HFF-Myc (cell line): Measurements from ENCODE around the gene PHF20.

Experiments used
- DNase-seq: peaks from one replicate; pipeline ENCODE4 v3.0.0-alpha.2; 2011; ENCODE audit warnings: low read depth; ENCODE audit errors: extremely low read depth
- H3K4me3 ChIP-seq: replicated peaks from 2 replicates; pipeline ENCODE4 v1.5.1; 2011; ENCODE audit warnings: low read depth, mild to moderate bottlenecking, control low read depth, low read length
- CTCF ChIP-seq: IDR thresholded peaks from 2 replicates; pipeline ENCODE4 v1.5.1; 2012; ENCODE audit warnings: mild to moderate bottlenecking, low read depth, low read length, control low read depth; ENCODE audit errors: missing control alignments

Gene PHF20

GRCh38 chr20:35830264-35830663 lies 58.4 kb downstream of the PHF20 start:
- no peak for DNase-seq
- no peak for TF ChIP-seq CTCF

GRCh38 chr20:35831029-35831428 lies 59.2 kb downstream of the PHF20 start:
- DNase-seq = no peak
- H3K4me3 ChIP-seq = no peak overlapping the region
- TF ChIP-seq CTCF = no peak

More at GRCh38 chr20:35830264-35830663, 58.4 kb downstream of the PHF20 start:
- H3K4me3 ChIP-seq = no peak overlapping the region

DNA sequence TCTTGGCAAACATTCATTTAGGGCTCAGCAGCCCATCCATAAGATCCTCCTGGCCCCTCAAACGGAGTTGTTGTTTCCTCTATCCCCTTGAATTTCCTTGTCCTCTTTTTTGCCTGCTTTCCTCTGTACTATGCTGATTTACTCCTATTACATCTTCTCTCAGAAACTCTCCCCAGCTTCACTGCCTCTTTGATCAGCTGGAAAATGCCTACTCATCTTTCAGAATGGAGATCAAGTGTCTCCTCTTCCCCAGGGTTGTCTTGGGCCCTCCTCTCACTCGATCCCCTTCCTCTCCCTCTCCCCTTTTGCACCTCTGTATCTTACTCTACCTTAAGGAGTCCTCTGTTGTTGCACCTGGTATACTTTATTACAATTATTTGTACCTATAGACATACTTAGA lies 60.2 kb downstream of the PHF20 start:
- no peak for DNase-seq
- no peak overlapping the region for H3K4me3 ChIP-seq
- no peak for TF ChIP-seq CTCF

- no peak overlapping the region for H3K4me3 ChIP-seq
- TF ChIP-seq CTCF = no peak
- no peak for DNase-seq
Observed at GRCh38 chr20:35833241-35833640, 61.4 kb downstream of the PHF20 start.

DNA sequence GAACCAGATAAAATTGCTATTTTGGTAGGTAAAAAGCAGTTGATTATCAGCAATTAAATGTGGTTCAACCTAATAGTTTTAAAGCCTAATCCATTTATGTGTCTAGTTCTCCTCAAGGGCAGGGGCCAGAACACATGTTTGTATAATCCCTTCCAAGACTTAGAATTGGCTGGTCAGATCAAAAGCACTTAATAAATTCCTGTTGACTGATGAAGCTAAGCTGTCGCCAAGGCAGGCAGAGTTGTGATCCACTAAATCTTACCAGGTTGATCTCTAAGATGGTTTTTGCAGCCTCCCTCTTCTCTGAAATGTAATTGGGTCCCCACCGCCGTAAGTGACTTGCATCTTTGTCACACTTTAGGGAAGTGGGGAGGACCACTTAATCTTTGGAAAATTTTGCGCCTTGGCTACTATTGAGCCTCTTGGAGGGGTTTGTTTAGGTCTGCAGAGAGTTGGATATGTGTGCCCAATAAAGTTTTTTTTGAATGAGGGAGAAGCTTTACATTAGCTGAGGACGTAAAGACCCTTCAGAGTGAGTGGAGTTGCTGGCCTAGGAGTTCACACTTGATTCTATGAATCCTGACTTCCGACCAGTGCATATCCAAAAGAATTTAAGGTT lies 65.9 kb downstream of the PHF20 start:
- H3K4me3 ChIP-seq = no peak overlapping the region
- no peak for DNase-seq
- TF ChIP-seq CTCF = no peak

DNA sequence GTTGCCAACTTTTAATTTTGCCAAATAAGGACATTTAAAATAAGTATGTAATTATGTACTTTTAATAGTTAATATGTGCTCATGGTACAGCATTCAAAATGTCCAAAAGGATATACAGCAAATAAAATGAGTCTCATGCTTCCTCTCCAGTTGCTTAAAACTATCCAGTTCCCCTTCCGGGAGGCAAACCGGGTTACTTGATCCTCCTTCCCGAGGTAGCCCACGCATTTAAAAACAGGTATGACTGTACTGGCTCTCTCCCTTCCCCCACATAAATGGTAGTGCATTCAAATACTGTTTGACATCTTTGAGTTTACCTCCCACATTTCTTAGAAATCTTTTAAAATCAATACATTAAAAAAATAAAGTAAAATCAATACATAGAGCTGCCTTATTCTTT lies 66.4 kb downstream of the PHF20 start:
- no peak overlapping the region for H3K4me3 ChIP-seq
- no peak for DNase-seq
- no peak for TF ChIP-seq CTCF

DNA sequence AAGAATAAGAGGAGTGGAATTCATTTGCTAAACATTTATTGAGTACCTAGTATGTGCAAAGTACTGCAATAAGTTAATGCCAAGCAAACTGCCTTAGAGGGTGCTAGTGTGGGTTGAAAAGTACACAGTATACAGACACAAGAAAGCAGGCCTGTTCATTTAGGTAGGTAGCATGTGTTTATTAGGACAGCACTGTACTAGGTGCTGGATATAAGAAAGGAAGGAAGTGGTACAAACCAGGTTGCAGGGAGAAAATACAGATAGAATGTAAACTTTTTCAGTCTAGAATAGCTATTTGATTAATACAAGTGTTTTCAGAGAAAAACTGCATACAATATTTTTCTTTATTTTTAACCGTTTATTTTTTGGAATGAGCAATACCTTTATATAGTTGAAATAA lies 68.1 kb downstream of the PHF20 start:
- TF ChIP-seq CTCF = no peak
- DNase-seq = no peak
- no peak overlapping the region for H3K4me3 ChIP-seq
